ENCODE measurements around the gene HOXC10.
A peak's percentile ranks its signal among the peaks of the same experiment; 100 is the strongest.

DNA sequence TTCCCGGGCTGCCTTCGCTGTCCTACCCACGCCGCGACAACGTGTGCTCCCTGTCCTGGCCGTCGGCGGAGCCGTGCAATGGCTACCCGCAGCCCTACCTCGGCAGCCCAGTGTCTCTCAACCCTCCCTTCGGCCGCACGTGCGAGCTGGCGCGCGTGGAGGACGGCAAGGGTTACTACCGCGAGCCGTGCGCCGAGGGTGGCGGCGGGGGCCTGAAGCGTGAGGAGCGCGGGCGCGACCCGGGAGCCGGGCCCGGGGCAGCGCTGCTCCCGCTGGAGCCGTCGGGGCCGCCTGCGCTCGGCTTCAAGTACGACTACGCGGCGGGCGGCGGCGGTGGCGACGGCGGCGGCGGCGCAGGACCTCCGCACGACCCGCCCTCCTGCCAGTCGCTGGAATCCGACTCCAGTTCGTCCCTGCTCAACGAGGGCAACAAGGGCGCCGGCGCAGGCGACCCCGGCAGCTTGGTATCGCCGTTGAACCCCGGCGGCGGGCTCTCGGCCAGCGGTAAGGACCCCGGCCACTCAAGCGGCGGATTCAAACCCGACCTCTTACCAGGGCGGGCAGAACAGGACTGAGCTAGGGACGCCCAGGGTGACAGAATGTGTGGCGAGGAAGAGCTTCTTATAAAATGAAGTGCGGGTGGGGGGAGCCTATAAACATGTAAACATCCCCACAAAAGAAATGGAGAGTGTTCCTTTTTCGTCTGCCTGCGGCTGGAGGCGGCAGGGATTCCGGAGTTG lies 29.7 kb upstream of the HOXC10 start:
- TF ChIP-seq, protein P1, sequence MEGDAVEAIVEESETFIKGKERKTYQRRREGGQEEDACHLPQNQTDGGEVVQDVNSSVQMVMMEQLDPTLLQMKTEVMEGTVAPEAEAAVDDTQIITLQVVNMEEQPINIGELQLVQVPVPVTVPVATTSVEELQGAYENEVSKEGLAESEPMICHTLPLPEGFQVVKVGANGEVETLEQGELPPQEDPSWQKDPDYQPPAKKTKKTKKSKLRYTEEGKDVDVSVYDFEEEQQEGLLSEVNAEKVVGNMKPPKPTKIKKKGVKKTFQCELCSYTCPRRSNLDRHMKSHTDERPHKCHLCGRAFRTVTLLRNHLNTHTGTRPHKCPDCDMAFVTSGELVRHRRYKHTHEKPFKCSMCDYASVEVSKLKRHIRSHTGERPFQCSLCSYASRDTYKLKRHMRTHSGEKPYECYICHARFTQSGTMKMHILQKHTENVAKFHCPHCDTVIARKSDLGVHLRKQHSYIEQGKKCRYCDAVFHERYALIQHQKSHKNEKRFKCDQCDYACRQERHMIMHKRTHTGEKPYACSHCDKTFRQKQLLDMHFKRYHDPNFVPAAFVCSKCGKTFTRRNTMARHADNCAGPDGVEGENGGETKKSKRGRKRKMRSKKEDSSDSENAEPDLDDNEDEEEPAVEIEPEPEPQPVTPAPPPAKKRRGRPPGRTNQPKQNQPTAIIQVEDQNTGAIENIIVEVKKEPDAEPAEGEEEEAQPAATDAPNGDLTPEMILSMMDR (IDR thresholded peaks at IDR 0.05; ENCODE audit: extremely low read depth in 1 of 2, insufficient read depth in 1 of 2, low read depth in 1 of 2, low read length in 2 of 2) = no peak
- no peak for TF ChIP-seq POLR2AphosphoS5 (IDR thresholded peaks at IDR 0.05; ENCODE audit: insufficient read depth, low read depth, low read length)
- peak; percentile 91 for TF ChIP-seq EZH2 (IDR thresholded peaks at IDR 0.05; ENCODE audit: borderline replicate concordance, low read depth, low read length, severe bottlenecking)
- no peak for TF ChIP-seq POLR2A (IDR thresholded peaks at IDR 0.05; ENCODE audit: low read depth, low read length)
- no peak for TF ChIP-seq JUN (IDR thresholded peaks at IDR 0.05; ENCODE audit: borderline replicate concordance, insufficient read depth, insufficient read length, low read depth)
- no peak for TF ChIP-seq GATA2 (IDR thresholded peaks at IDR 0.05; ENCODE audit: insufficient read depth, insufficient read length, low read depth, low read length)
- no peak for TF ChIP-seq MYC (IDR thresholded peaks at IDR 0.05; ENCODE audit: low read depth, low read length)
- TF ChIP-seq, protein P2, sequence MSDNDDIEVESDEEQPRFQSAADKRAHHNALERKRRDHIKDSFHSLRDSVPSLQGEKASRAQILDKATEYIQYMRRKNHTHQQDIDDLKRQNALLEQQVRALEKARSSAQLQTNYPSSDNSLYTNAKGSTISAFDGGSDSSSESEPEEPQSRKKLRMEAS (IDR thresholded peaks at IDR 0.05; ENCODE audit: insufficient read depth, insufficient read length) = no peak
- no peak for TF ChIP-seq FOS (IDR thresholded peaks at IDR 0.05; ENCODE audit: borderline replicate concordance, insufficient read depth, low read length)

Measured in endothelial cell of umbilical vein (primary cell).